Endothelial cell of umbilical vein (primary cell): Measurements from ENCODE around the gene COL7A1.

Experiments
- EZH2 ChIP-seq: IDR thresholded peaks from 2 replicates; pipeline ENCODE4 v1.6.1; 2012; ENCODE audit warnings: borderline replicate concordance, low read depth, mild to moderate bottlenecking, moderate library complexity, low read length, inconsistent platforms; ENCODE audit not compliant: severe bottlenecking
- FOS ChIP-seq: IDR thresholded peaks from 2 replicates; pipeline ENCODE4 v1.6.1; 2011; ENCODE audit warnings: mild to moderate bottlenecking, low read length, moderate library complexity, borderline replicate concordance; ENCODE audit not compliant: insufficient read depth
- GATA2 ChIP-seq: IDR thresholded peaks from 2 replicates; pipeline ENCODE4 v1.7.0; 2011; ENCODE audit warnings: low read depth, mild to moderate bottlenecking, moderate library complexity, mixed read lengths, low read length; ENCODE audit not compliant: insufficient read length, insufficient read depth
- JUN ChIP-seq: IDR thresholded peaks from 2 replicates; pipeline ENCODE4 v1.6.1; 2011; ENCODE audit warnings: borderline replicate concordance, low read depth; ENCODE audit not compliant: insufficient read length, insufficient read depth
- MYC ChIP-seq: IDR thresholded peaks from one replicate; pipeline ENCODE4 v1.6.1; 2011; ENCODE audit warnings: mild to moderate bottlenecking, low read depth, low read length
- POLR2A ChIP-seq: IDR thresholded peaks from 2 replicates; pipeline ENCODE4 v1.6.1; 2012; ENCODE audit warnings: low read depth, mild to moderate bottlenecking, control low read depth, low read length
- POLR2AphosphoS5 ChIP-seq: IDR thresholded peaks from 2 replicates; pipeline ENCODE4 v1.6.1; 2012; ENCODE audit warnings: low read depth, mild to moderate bottlenecking, control low read depth, low read length, moderate library complexity; ENCODE audit not compliant: insufficient read depth
- TF ChIP-seq, protein P1 (sequence below), 2 donors: IDR thresholded peaks; 1 replicate in 1 of 2; 2 replicates in 1 of 2; pipeline ENCODE4 v1.5.1; 2011; ENCODE audit warnings: low read length in 2 of 2, mild to moderate bottlenecking in 2 of 2, moderate library complexity in 2 of 2, control low read depth in 1 of 2, inconsistent platforms in 1 of 2, low read depth in 1 of 2; ENCODE audit not compliant: insufficient read depth in 1 of 2; ENCODE audit errors: extremely low read depth in 1 of 2
- TF ChIP-seq, protein P2 (sequence below): IDR thresholded peaks from 2 replicates; pipeline ENCODE4 v1.6.1; 2011; ENCODE audit not compliant: insufficient read depth, insufficient read length

DNA sequence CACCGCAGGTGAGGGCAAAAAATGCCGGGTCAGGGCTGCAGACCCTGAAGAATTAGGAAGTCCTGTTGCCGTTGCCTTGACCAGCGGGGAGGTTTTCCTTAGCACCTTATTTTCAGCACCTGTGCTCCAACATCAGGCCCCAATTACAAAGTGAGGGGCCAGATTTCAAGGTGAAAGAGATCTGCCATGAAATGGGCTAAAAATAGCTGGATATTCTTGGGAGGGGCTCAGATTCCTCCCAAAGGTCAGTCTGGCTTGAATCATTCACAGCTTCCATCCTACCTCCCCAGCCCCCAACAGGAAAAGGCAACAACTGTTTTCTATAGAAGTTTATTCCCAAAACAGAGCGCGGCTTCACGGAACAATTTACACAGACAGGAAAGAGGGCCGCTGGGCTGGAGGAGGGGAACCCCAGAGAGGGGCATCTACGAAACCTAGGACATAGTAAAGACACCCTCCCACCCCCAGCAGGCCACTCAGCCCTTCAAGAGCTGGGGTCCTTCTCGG, 41.1 kb upstream of the COL7A1 start:
- TF ChIP-seq JUN: no peak
- TF ChIP-seq POLR2A: no peak
- TF ChIP-seq, protein P1, sequence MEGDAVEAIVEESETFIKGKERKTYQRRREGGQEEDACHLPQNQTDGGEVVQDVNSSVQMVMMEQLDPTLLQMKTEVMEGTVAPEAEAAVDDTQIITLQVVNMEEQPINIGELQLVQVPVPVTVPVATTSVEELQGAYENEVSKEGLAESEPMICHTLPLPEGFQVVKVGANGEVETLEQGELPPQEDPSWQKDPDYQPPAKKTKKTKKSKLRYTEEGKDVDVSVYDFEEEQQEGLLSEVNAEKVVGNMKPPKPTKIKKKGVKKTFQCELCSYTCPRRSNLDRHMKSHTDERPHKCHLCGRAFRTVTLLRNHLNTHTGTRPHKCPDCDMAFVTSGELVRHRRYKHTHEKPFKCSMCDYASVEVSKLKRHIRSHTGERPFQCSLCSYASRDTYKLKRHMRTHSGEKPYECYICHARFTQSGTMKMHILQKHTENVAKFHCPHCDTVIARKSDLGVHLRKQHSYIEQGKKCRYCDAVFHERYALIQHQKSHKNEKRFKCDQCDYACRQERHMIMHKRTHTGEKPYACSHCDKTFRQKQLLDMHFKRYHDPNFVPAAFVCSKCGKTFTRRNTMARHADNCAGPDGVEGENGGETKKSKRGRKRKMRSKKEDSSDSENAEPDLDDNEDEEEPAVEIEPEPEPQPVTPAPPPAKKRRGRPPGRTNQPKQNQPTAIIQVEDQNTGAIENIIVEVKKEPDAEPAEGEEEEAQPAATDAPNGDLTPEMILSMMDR (IDR thresholded peaks at IDR 0.05; ENCODE audit: extremely low read depth in 1 of 2, insufficient read depth in 1 of 2, low read depth in 1 of 2, low read length in 2 of 2): no peak
- no peak for TF ChIP-seq EZH2
- TF ChIP-seq POLR2AphosphoS5: no peak
- no peak for TF ChIP-seq FOS
- TF ChIP-seq, protein P2, sequence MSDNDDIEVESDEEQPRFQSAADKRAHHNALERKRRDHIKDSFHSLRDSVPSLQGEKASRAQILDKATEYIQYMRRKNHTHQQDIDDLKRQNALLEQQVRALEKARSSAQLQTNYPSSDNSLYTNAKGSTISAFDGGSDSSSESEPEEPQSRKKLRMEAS: no peak
- no peak for TF ChIP-seq GATA2
- TF ChIP-seq MYC: no peak
